H1 (cell line): Measurements from ENCODE around the gene RELT. TPM values are rescaled to one million over a fixed set of nuclear protein-coding genes. Genes with fewer than 3 reads are reported as not detected.

Source experiments
- CBX8 ChIP-seq: fragments of 300-800, 300-1000 bp; sonication (generic); IDR thresholded peaks from 2 replicates; pipeline ENCODE4 v1.7.1; 2016; ENCODE audit warnings: low read depth, low read length, borderline replicate concordance
- CHD1 ChIP-seq: IDR thresholded peaks from 2 replicates; pipeline ENCODE4 v1.6.1; 2012; ENCODE audit warnings: low read depth, low read length, improper control_type of control experiment
- GTF2F1 ChIP-seq: IDR thresholded peaks from 2 replicates; pipeline ENCODE4 v1.6.1; 2012; ENCODE audit warnings: low read depth, low read length, improper control_type of control experiment, borderline replicate concordance
- JUN ChIP-seq: IDR thresholded peaks from 2 replicates; pipeline ENCODE4 v1.6.1; 2011; ENCODE audit warnings: low read depth, mild to moderate bottlenecking, improper control_type of control experiment, low read length
- MAFK ChIP-seq: IDR thresholded peaks from 2 replicates; pipeline ENCODE4 v1.6.1; 2012; ENCODE audit warnings: low read depth, mild to moderate bottlenecking, improper control_type of control experiment, low read length
- POLR2A ChIP-seq, 2 experiments: IDR thresholded peaks; 1 replicate in 1 of 2; 2 replicates in 1 of 2; pipeline ENCODE4 v1.6.1; 2011; ENCODE audit warnings: low read depth in 2 of 2, low read length in 2 of 2, mild to moderate bottlenecking in 2 of 2; ENCODE audit errors: control extremely low read depth in 1 of 2
- POU5F1 ChIP-seq: IDR thresholded peaks from 2 replicates; pipeline ENCODE4 v1.6.1; 2011; ENCODE audit warnings: low read depth, mild to moderate bottlenecking, low read length, moderate library complexity
- RBBP5 ChIP-seq: IDR thresholded peaks from 2 replicates; pipeline ENCODE4 v1.7.1; 2012; ENCODE audit warnings: low read depth, mild to moderate bottlenecking, inconsistent platforms, low read length, moderate library complexity, borderline replicate concordance
- SAP30 ChIP-seq: fragments of 300-600 bp; sonication (generic); IDR thresholded peaks from 2 replicates; pipeline ENCODE4 v1.7.1; 2012; ENCODE audit warnings: low read length, moderate library complexity, mild to moderate bottlenecking, inconsistent platforms; ENCODE audit not compliant: insufficient read depth, insufficient replicate concordance
- SIN3A ChIP-seq, 2 experiments: IDR thresholded peaks in 1 of 2; conservative IDR thresholded peaks in 1 of 2; 2 replicates each; pipeline ENCODE4 v1.6.1; 2011 to 2012; ENCODE audit warnings: low read length in 2 of 2, improper control_type of control experiment in 1 of 2, low read depth in 1 of 2, mild to moderate bottlenecking in 1 of 2
- TAF7 ChIP-seq: optimal IDR thresholded peaks from 2 replicates; pipeline ENCODE3; 2011; ENCODE audit warnings: low read depth, mild to moderate bottlenecking, inconsistent platforms, low read length, moderate library complexity, borderline replicate concordance
- TCF12 ChIP-seq: IDR thresholded peaks from 2 replicates; pipeline ENCODE4 v1.6.1; 2011; ENCODE audit warnings: low read depth, mild to moderate bottlenecking, low read length
- ZNF274 ChIP-seq: IDR thresholded peaks from 2 replicates; pipeline ENCODE4 v1.7.0; 2012; ENCODE audit warnings: low read length, borderline replicate concordance; ENCODE audit errors: extremely low read depth
- polyA plus RNA-seq, 7 experiments: library from polyadenylated mRNA; depleted of rRNA in 3 of 7; stranded (reverse) in 5 of 7; unstranded in 2 of 7; fragments of >200 nt in 5 of 7; fragments of 200-250 nt in 2 of 7; gene quantifications; 1 replicate in 5 of 7; 2 replicates in 1 of 7; 4 replicates in 1 of 7; pipeline versions ENCODE4 v1.2.1 to v1.2.3, GENCODE V29; 2011 to 2013; ENCODE audit warnings: missing spikeins in 2 of 7, mixed read lengths in 2 of 7
- total RNA-seq: library from RNA; stranded (reverse); fragmentation: NEBNext Ultra II Directional; extraction: Animal tissue kit (Norgen Biotek cat#: 25700); gene quantifications from 2 replicates; pipeline ENCODE4 v1.2.1, GENCODE V29; 2021
- TF ChIP-seq, protein P1 (sequence below): IDR thresholded peaks from 2 replicates; pipeline ENCODE4 v1.6.1; 2011; ENCODE audit warnings: low read depth, mild to moderate bottlenecking, low read length; ENCODE audit not compliant: insufficient read depth
- TF ChIP-seq, protein P2 (sequence below): IDR thresholded peaks from 2 replicates; pipeline ENCODE4 v1.6.1; 2012; ENCODE audit warnings: low read length, inconsistent platforms
- TF ChIP-seq, protein P3 (sequence below), 3 experiments: IDR thresholded peaks; 1 replicate in 2 of 3; 2 replicates in 1 of 3; pipeline versions ENCODE4 v1.5.1 to v1.6.1; 2011; ENCODE audit warnings: low read length in 3 of 3, mild to moderate bottlenecking in 3 of 3, inconsistent platforms in 2 of 3, low read depth in 1 of 3, moderate library complexity in 1 of 3; ENCODE audit not compliant: insufficient read depth in 1 of 3; ENCODE audit errors: control extremely low read depth in 1 of 3
- TF ChIP-seq, protein P4 (sequence below): IDR thresholded peaks from 2 replicates; pipeline ENCODE4 v1.6.1; 2012; ENCODE audit warnings: inconsistent platforms

Gene RELT
- total and polyA plus RNA-seq, 2 of the 8 experiments (the other 6 are each of a cell fraction or from before 2014, with no cell fraction given): 3.4 to 5.7 TPM

- TF ChIP-seq, protein P1, sequence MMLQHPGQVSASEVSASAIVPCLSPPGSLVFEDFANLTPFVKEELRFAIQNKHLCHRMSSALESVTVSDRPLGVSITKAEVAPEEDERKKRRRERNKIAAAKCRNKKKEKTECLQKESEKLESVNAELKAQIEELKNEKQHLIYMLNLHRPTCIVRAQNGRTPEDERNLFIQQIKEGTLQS: no peak
- TF ChIP-seq GTF2F1 (no peak), ZNF274 (no peak), SAP30 (no peak), TAF7 (peak; percentile 62), SIN3A (conservative IDR thresholded peaks at IDR 0.05 in 1 of 2, IDR thresholded peaks at IDR 0.05 in 1 of 2; ENCODE audit: low read depth in 1 of 2, low read length in 2 of 2) (no peak; a peak in 1 of 4 replicates), MAFK (no peak), POU5F1 (no peak), CBX8 (no peak), JUN (no peak), POLR2A (IDR thresholded peaks at IDR 0.05; ENCODE audit: control extremely low read depth in 1 of 2, low read depth in 2 of 2, low read length in 2 of 2) (0 out of 3 replicates have a peak, but pooled peaks of 1 of the 2 experiments have one; percentile 26), TCF12 (no peak), CHD1 (no peak), RBBP5 (no peak; the same call in 1 of the 2 replicates)
- TF ChIP-seq, protein P2, sequence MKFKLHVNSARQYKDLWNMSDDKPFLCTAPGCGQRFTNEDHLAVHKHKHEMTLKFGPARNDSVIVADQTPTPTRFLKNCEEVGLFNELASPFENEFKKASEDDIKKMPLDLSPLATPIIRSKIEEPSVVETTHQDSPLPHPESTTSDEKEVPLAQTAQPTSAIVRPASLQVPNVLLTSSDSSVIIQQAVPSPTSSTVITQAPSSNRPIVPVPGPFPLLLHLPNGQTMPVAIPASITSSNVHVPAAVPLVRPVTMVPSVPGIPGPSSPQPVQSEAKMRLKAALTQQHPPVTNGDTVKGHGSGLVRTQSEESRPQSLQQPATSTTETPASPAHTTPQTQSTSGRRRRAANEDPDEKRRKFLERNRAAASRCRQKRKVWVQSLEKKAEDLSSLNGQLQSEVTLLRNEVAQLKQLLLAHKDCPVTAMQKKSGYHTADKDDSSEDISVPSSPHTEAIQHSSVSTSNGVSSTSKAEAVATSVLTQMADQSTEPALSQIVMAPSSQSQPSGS: no peak
- TF ChIP-seq, protein P3, sequence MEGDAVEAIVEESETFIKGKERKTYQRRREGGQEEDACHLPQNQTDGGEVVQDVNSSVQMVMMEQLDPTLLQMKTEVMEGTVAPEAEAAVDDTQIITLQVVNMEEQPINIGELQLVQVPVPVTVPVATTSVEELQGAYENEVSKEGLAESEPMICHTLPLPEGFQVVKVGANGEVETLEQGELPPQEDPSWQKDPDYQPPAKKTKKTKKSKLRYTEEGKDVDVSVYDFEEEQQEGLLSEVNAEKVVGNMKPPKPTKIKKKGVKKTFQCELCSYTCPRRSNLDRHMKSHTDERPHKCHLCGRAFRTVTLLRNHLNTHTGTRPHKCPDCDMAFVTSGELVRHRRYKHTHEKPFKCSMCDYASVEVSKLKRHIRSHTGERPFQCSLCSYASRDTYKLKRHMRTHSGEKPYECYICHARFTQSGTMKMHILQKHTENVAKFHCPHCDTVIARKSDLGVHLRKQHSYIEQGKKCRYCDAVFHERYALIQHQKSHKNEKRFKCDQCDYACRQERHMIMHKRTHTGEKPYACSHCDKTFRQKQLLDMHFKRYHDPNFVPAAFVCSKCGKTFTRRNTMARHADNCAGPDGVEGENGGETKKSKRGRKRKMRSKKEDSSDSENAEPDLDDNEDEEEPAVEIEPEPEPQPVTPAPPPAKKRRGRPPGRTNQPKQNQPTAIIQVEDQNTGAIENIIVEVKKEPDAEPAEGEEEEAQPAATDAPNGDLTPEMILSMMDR (IDR thresholded peaks at IDR 0.05; ENCODE audit: control extremely low read depth in 1 of 3, insufficient read depth in 1 of 3, low read depth in 1 of 3, low read length in 3 of 3): peak; percentile 45 to 60 (median 57)
- TF ChIP-seq, protein P4, sequence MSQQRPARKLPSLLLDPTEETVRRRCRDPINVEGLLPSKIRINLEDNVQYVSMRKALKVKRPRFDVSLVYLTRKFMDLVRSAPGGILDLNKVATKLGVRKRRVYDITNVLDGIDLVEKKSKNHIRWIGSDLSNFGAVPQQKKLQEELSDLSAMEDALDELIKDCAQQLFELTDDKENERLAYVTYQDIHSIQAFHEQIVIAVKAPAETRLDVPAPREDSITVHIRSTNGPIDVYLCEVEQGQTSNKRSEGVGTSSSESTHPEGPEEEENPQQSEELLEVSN: peak; percentile 33; the same call in 1 of the 2 replicates
Measured at GRCh38 chr11:73361953-73362776, 14.0 kb upstream of the RELT start (continued).
